Measurements from ENCODE around the gene BASP1. TPM values are rescaled to one million over a fixed set of nuclear protein-coding genes. Genes with fewer than 3 reads are reported as not detected.
"Not testable (repeated sequence)": the region's sequence is repeated elsewhere in the genome, so short reads cannot be mapped to it uniquely, and the experiment has no call there.

Gene BASP1
- total RNA-seq, 1 donor from 2014 or later = 158 TPM

DNA sequence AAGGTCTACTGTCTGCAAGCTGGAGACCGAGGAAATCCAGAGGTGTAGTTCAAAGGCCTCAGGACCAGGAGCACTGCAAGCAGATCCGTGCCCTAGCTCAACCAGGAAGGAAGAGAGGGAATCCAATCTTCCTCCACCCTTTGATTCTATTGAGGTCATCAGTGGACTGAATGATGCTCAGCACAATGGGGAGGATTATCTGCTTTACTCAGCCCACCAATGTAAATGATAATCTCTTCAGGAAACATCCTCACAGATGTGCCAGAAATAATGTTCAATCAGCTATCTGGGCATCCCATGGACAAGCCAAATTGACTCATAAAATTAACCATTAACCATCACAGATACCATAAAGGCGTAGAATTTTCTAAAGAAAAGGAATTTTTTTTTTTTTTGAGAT, 92.0 kb downstream of the BASP1 start:
- TF ChIP-seq EZH2phosphoT487 (IDR thresholded peaks at IDR 0.05) = no peak
- TF ChIP-seq EZH2 (IDR thresholded peaks at IDR 0.05) = no peak
- TF ChIP-seq, protein P1, sequence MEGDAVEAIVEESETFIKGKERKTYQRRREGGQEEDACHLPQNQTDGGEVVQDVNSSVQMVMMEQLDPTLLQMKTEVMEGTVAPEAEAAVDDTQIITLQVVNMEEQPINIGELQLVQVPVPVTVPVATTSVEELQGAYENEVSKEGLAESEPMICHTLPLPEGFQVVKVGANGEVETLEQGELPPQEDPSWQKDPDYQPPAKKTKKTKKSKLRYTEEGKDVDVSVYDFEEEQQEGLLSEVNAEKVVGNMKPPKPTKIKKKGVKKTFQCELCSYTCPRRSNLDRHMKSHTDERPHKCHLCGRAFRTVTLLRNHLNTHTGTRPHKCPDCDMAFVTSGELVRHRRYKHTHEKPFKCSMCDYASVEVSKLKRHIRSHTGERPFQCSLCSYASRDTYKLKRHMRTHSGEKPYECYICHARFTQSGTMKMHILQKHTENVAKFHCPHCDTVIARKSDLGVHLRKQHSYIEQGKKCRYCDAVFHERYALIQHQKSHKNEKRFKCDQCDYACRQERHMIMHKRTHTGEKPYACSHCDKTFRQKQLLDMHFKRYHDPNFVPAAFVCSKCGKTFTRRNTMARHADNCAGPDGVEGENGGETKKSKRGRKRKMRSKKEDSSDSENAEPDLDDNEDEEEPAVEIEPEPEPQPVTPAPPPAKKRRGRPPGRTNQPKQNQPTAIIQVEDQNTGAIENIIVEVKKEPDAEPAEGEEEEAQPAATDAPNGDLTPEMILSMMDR (IDR thresholded peaks at IDR 0.05) = no peak
- Histone ChIP-seq H3F3A (ENCODE audit: low read depth) (no peaks in the 10 kb centered on the region), H3K27me3 (no peaks in the 10 kb centered on the region), H3K9me3 (ENCODE audit: low read depth) (no peaks in the 10 kb centered on the region), H4K20me1 (ENCODE audit: low read depth) (no peaks in the 10 kb centered on the region), H3K79me2 (ENCODE audit: low read depth) (no peaks in the 10 kb centered on the region), H3K4me2 (no peak overlapping the region), H3K27ac (no peak overlapping the region), H3K4me3 (no peak overlapping the region), H2AFZ (replicated peaks) (no peak overlapping the region), H3K9ac (no peak overlapping the region), H3K4me1 (peaks cover 4% of the 10 kb centered on the region), H3K36me3 (no peaks in the 10 kb centered on the region)
- H3K27ac Mint-ChIP-seq = no peak overlapping the region
- peaks cover 4% of the 10 kb centered on the region for H3K4me1 Mint-ChIP-seq
- no peak overlapping the region for H3K4me3 Mint-ChIP-seq
- peak; percentile 15 for DNase-seq (ENCODE audit: low spot score)
- H3K36me3 Mint-ChIP-seq = no peaks in the 10 kb centered on the region
- peaks cover 10% of the 10 kb centered on the region for H3K27me3 Mint-ChIP-seq (ENCODE audit: insufficient read depth, low read depth)
- H3K9me3 Mint-ChIP-seq = no peaks in the 10 kb centered on the region

DNA sequence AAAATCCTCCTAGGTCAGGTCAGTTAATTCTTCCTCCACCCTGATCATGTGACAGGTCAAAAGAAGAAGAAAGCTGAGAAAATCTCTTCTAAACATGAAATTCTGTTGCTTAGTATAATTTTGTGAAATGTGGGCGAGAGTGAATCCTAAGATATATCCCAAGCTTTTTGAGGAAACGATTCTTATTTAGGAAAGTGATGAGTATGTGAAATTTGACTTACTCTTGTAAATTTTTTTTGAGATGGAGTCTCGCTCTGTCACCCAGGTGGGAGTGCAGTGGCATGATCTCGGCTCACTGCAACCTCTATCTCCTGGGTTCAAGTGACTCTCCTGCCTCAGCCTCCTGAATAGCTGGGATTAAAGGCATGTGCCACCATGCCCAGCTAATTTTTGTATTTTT, 93.1 kb downstream of the BASP1 start:
- peaks cover 11% of the 10 kb centered on the region for H3K4me1 ChIP-seq
- H2AFZ ChIP-seq (replicated peaks); H3K9me3 ChIP-seq (ENCODE audit: low read depth); H3K79me2 ChIP-seq (ENCODE audit: low read depth); H3K27ac Mint-ChIP-seq; H3K36me3 Mint-ChIP-seq; H3K4me3 ChIP-seq; H3K9me3 Mint-ChIP-seq; H3K27me3 Mint-ChIP-seq (ENCODE audit: insufficient read depth, low read depth); H3F3A ChIP-seq (ENCODE audit: low read depth); DNase-seq (ENCODE audit: low spot score); H3K4me1 Mint-ChIP-seq; H3K4me2 ChIP-seq; H3K4me3 Mint-ChIP-seq; H4K20me1 ChIP-seq (ENCODE audit: low read depth); H3K27me3 ChIP-seq; H3K36me3 ChIP-seq; H3K9ac ChIP-seq; H3K27ac ChIP-seq: not testable (repeated sequence)

DNA sequence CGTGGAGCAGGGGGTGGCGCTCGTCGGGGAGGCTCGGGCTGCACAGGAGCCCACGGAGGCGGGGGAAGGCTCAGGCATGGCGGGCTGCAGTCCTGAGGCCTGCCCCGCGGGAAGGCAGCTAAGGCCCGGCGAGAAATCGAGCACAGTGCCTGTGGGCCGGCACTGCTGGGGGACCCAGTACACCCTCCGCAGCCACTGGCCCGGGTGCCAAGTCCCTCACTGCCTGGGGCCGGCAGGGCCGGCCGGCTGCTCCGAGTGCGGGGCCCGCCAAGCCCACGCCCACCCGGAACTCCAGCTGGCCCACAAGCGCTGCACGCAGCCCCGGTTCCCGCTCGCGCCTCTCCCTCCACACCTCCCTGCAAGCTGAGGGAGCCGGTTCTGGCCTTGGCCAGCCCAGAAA, 94.4 kb downstream of the BASP1 start:
- H3K9me3 ChIP-seq (ENCODE audit: low read depth); H3K4me2 ChIP-seq; H3F3A ChIP-seq (ENCODE audit: low read depth); H3K27ac ChIP-seq; H2AFZ ChIP-seq (replicated peaks); H4K20me1 ChIP-seq (ENCODE audit: low read depth); H3K4me3 Mint-ChIP-seq; H3K9ac ChIP-seq; H3K36me3 ChIP-seq; H3K27ac Mint-ChIP-seq; H3K9me3 Mint-ChIP-seq; H3K27me3 Mint-ChIP-seq (ENCODE audit: insufficient read depth, low read depth); H3K79me2 ChIP-seq (ENCODE audit: low read depth); DNase-seq (ENCODE audit: low spot score); H3K27me3 ChIP-seq; H3K4me3 ChIP-seq; H3K36me3 Mint-ChIP-seq: not testable (repeated sequence)
- peaks cover 13% of the 10 kb centered on the region for H3K4me1 Mint-ChIP-seq
- H3K4me1 ChIP-seq = peaks cover 11% of the 10 kb centered on the region

DNA sequence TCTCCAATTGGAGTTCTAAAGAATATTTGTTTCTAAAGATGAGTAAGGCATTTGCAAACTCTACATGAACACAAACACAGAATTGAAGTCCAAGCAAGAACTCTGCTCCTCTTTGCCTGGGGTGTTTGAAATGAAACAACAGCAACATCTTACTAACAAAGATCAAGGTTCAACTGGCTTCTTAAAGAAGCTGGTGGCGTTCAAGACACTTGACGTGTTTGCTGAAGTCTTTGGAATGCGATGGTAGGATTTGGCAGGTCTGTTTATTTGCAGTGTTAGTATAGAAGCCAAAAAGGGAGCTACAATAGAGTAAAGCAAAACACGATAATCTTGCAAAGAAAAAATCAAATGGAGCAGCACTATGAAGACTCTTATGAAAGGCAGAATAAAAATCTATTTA, 94.9 kb downstream of the BASP1 start:
- Histone ChIP-seq H2AFZ (replicated peaks) (no peak overlapping the region), H3K9ac (no peak overlapping the region), H3K27me3 (no peaks in the 10 kb centered on the region), H3K79me2 (ENCODE audit: low read depth) (no peaks in the 10 kb centered on the region), H3F3A (ENCODE audit: low read depth) (no peaks in the 10 kb centered on the region), H4K20me1 (ENCODE audit: low read depth) (no peaks in the 10 kb centered on the region), H3K27ac (no peak overlapping the region), H3K4me1 (peaks cover 11% of the 10 kb centered on the region), H3K4me3 (no peak overlapping the region), H3K4me2 (no peak overlapping the region), H3K9me3 (ENCODE audit: low read depth) (no peaks in the 10 kb centered on the region), H3K36me3 (no peaks in the 10 kb centered on the region)
- Mint-ChIP-seq H3K27me3 (ENCODE audit: insufficient read depth, low read depth) (peaks cover 9% of the 10 kb centered on the region), H3K4me3 (no peak overlapping the region), H3K9me3 (no peaks in the 10 kb centered on the region), H3K27ac (no peak overlapping the region), H3K4me1 (peaks cover 17% of the 10 kb centered on the region), H3K36me3 (no peaks in the 10 kb centered on the region)
- TF ChIP-seq EZH2 (IDR thresholded peaks at IDR 0.05) (no peak), EZH2phosphoT487 (IDR thresholded peaks at IDR 0.05) (no peak)
- TF ChIP-seq, protein P1 (IDR thresholded peaks at IDR 0.05) = no peak
- DNase-seq (ENCODE audit: low spot score) = no peak
